IMR-90 (cell line): ENCODE results near the gene HASPIN.

Source experiments
- BHLHE40 ChIP-seq: fragments of 150-350 bp; IDR thresholded peaks from 2 replicates; pipeline ENCODE4 v1.6.1; 2016; ENCODE audit warnings: mild to moderate bottlenecking, low read depth, low read length
- CEBPB ChIP-seq: IDR thresholded peaks from 2 replicates; pipeline ENCODE4 v1.6.1; 2012; ENCODE audit warnings: low read depth, low read length, improper control_type of control experiment
- CHD1 ChIP-seq: IDR thresholded peaks from 2 replicates; pipeline ENCODE4 v1.6.1; 2012; ENCODE audit warnings: low read depth, low read length, improper control_type of control experiment
- FOS ChIP-seq: fragments of 150-350 bp; IDR thresholded peaks from 2 replicates; pipeline ENCODE4 v1.6.1; 2016; ENCODE audit warnings: low read depth, low read length
- MAFK ChIP-seq: IDR thresholded peaks from 2 replicates; pipeline ENCODE4 v1.6.1; 2012; ENCODE audit warnings: low read depth, low read length, improper control_type of control experiment
- MXI1 ChIP-seq: IDR thresholded peaks from 2 replicates; pipeline ENCODE4 v1.6.1; 2012; ENCODE audit warnings: low read depth, mild to moderate bottlenecking, low read length, moderate library complexity, borderline replicate concordance
- POLR2A ChIP-seq: IDR thresholded peaks from 2 replicates; pipeline ENCODE4 v1.6.1; 2012; ENCODE audit warnings: mild to moderate bottlenecking, low read depth, low read length
- RAD21 ChIP-seq: IDR thresholded peaks from 2 replicates; pipeline ENCODE4 v1.6.1; 2012; ENCODE audit warnings: low read length, improper control_type of control experiment
- RCOR1 ChIP-seq: IDR thresholded peaks from 2 replicates; pipeline ENCODE4 v1.6.1; 2012; ENCODE audit warnings: mild to moderate bottlenecking, low read length, improper control_type of control experiment; ENCODE audit not compliant: insufficient replicate concordance
- RFX5 ChIP-seq: IDR thresholded peaks from 2 replicates; pipeline ENCODE4 v1.8.0; 2012; ENCODE audit warnings: low read depth, mild to moderate bottlenecking, low read length, moderate library complexity
- SMC3 ChIP-seq: fragments of 150-350 bp; IDR thresholded peaks from 2 replicates; pipeline ENCODE4 v1.6.1; 2016; ENCODE audit warnings: low read depth, mild to moderate bottlenecking, antibody characterized with exemption, low read length, moderate library complexity
- TF ChIP-seq, protein P1 (sequence below): conservative IDR thresholded peaks from 2 replicates; pipeline ENCODE4 v1.5.1; 2012; ENCODE audit warnings: mild to moderate bottlenecking, low read depth, low read length, improper control_type of control experiment
- TF ChIP-seq, protein P2 (sequence below): fragments of 150-350 bp; IDR thresholded peaks from 2 replicates; pipeline ENCODE4 v1.6.1; 2016; ENCODE audit warnings: low read depth, mild to moderate bottlenecking, low read length, moderate library complexity, borderline replicate concordance

GRCh38 chr17:3762922-3763776 lies 39.4 kb downstream of the HASPIN start:
- TF ChIP-seq, protein P1, sequence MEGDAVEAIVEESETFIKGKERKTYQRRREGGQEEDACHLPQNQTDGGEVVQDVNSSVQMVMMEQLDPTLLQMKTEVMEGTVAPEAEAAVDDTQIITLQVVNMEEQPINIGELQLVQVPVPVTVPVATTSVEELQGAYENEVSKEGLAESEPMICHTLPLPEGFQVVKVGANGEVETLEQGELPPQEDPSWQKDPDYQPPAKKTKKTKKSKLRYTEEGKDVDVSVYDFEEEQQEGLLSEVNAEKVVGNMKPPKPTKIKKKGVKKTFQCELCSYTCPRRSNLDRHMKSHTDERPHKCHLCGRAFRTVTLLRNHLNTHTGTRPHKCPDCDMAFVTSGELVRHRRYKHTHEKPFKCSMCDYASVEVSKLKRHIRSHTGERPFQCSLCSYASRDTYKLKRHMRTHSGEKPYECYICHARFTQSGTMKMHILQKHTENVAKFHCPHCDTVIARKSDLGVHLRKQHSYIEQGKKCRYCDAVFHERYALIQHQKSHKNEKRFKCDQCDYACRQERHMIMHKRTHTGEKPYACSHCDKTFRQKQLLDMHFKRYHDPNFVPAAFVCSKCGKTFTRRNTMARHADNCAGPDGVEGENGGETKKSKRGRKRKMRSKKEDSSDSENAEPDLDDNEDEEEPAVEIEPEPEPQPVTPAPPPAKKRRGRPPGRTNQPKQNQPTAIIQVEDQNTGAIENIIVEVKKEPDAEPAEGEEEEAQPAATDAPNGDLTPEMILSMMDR = no peak
- TF ChIP-seq RCOR1 (no peak), POLR2A (no peak), CHD1 (no peak), SMC3 (no peak), FOS (no peak), RFX5 (no peak), MXI1 (no peak), CEBPB (no peak), RAD21 (no peak), MAFK (no peak), BHLHE40 (no peak)
- TF ChIP-seq, protein P2, sequence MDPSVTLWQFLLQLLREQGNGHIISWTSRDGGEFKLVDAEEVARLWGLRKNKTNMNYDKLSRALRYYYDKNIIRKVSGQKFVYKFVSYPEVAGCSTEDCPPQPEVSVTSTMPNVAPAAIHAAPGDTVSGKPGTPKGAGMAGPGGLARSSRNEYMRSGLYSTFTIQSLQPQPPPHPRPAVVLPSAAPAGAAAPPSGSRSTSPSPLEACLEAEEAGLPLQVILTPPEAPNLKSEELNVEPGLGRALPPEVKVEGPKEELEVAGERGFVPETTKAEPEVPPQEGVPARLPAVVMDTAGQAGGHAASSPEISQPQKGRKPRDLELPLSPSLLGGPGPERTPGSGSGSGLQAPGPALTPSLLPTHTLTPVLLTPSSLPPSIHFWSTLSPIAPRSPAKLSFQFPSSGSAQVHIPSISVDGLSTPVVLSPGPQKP = no peak
